Left hindlimb (tissue), 1 donor: ENCODE results near the gene IFNA17.
"Not testable (repeated sequence)": the region's sequence is repeated elsewhere in the genome, so short reads cannot be mapped to it uniquely, and the experiment has no call there.

ENCODE experiments used
- DNase-seq: peaks from one replicate; pipeline ENCODE4 v3.0.0-alpha.2; 2018

The IFNA17 gene

DNA sequence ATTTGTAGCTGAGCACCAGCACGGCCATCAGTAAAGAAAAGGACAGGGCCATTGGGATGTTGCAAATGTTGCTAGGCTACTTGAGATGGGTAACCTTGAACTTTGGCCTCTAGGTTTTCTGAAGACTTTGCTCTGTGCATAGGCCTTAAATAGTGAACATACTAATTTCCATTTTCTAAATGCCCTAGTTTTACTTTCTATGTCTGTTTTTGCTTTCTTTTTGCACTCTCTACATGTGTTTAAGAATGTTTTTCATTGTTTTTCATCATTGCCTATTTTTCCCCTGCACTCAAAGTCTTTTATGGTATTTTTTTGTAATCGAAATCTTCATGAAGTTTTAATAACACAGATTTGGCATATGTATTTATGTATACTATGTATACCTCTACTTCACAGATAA lies at the start of gene IFNA17:
IFNA17 (minus strand) TSS at position 101 of the 400 bp plus-strand sequence; CDS start at position 52, 49 bp downstream.
- DNase-seq = no peak

DNA sequence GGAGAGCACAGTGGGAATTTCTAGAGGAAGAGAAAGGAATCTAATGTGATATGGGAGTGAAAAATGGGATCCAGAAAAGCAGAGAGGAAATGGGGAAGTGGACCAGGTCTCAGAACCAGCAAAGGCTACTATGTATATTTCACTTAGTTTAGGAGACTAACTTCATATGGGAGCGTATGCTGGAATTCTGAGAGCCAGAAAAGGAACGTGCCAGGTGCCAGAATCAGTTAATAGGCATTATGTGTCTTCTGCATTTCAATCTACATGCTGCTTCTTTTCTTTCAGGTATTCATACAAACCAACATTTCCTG lies 40.3 kb upstream of the IFNA17 start:
- DNase-seq = no peak

- DNase-seq = peak; percentile 40
Measured at GRCh38 chr9:21267485-21268346, 39.7 kb upstream of the IFNA17 start.

DNA sequence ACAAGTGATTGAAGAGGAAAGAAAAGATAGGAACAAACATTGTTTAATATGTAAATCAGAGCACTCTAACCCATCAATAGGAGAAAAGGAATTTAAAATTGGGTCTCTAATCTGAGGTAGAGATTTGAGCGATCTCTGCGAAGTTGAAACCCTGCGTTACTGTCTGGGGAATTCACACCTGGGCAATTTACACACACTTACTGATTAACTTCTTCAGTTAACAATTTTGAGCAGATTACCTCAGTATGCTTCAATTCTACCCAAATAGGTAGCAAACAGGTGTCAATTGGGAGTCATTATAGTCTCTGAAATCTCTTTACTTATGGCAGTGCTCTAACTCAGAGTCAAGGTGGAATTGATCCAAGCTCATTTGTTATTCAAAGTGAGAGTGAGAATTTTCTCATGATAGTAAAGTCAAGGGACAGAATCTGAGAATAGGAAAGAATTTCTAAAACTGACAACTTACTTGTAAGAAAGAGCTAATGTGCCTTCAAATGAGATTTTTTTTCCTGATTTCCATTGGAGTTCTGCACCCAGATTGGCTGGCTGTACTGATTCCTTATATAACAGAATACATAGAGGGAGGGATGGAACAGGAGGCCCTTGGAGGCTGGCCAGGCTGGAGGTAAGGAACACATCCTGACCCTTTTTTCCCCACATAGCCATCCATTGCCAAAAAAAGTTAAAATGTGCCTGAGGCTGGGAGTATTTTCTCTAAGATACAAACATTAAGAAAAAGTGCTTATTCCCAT lies 38.9 kb upstream of the IFNA17 start:
- peak; percentile 29 for DNase-seq

GRCh38 chr9:21265421-21266189 lies 37.6 kb upstream of the IFNA17 start:
- DNase-seq = no peak

DNA sequence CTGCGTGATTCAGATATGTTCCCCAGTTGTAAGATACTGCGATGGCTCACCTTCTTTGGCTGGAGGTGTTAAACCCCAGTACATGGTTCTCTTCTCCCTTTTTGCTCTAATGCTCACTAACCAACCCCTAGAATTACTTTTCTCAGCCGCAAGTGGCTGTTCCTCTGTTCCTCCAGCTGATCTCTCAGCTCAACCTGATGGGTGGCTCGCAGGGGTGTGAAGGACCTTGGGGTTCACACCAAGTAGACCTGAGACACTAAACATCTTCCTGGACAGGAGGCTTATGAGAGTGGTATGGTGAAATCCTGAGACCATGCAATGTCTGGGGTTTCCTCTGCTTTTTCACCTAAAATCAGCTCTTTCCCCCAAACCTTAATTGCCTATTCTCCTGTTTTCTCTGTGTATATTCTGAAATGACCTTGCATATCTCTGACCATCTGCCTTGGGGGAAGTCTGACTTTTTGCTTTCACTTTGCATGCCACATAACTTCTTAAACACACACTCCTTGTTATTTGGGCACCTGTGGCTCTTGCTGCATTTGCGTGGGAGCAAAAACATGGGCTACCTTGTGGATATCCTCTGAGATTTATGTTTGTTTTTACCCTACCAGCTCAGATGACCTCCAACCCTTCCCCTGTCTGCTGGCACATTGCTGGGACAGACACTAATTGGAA lies 27.7 kb upstream of the IFNA17 start:
- DNase-seq = no peak

DNA sequence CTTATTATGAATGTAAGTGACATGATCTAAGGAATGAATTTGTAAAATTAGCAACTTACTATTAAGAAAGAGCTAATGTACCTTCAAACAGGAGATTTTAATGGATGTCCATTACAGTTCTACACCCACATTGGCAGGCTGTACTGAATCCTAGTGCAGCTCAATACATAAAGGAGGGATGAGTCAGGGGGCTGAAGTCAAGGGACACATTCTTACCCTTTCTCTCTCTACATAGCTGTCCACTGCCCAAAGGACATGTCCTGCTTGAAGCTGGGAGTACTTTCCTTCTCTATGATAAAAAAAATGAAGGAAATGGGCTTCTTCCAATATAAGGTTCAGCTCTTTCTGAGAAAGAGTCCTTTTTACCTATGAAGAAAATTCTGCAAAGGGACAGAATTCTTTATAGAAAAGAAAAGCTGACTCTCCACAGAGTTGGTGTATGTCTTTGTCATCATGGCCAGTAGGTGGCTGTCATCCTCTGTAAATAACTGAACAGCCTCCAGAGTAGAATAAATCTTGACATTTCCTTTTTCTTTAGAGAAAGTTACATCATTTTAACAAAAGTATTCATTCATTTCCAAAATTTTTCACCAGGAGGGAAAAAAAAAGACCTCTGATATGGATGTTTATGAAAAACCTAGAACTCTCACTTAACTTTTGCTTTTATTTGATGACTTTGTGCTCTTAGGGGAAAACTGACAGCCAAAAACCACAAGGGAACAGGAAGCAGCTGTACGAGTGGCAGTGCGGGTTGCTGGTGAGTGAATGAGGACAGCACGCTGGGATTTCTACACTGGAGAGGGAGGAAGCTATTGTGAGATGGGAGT lies 24.9 kb upstream of the IFNA17 start:
- DNase-seq = no peak

DNA sequence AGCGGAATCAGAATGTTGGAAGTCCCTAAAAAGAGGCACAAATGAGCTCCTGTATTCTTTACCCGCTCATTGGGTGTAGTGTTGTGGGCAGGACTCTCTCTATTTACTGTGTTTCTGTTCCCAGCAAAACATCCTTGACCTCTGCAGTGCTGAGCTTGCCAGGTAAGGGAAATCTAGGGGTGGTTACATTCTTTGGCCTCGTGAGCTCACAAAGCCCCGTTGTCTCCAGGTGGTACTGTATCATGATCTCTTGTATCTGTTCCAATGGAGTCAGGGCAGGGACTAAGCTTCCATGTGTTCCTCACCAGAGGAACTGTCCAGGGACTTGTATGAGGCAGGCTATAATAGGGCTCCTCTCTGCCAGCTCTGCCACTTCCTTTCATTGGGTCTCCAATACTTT lies 23.6 kb upstream of the IFNA17 start:
- DNase-seq = no peak

DNA sequence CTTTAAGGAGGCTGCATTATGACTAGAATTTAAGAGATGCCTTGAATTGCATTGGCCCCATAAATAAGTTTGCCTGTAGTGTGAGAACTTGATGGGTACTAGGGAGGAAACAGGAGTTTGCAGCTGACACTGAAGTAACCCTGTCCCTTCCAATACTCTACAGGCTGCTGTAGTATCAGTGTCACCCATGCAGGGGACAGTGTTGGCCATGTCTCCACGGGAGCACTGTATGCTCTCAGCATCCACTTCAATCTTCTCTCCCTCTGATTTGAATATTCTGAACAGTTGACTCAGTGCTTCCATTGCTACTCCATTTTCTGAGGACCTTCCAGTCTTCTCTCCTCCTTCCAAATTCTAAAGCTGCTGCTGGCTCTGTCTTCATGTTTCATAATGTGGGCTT lies 23.2 kb upstream of the IFNA17 start:
- DNase-seq = no peak

DNA sequence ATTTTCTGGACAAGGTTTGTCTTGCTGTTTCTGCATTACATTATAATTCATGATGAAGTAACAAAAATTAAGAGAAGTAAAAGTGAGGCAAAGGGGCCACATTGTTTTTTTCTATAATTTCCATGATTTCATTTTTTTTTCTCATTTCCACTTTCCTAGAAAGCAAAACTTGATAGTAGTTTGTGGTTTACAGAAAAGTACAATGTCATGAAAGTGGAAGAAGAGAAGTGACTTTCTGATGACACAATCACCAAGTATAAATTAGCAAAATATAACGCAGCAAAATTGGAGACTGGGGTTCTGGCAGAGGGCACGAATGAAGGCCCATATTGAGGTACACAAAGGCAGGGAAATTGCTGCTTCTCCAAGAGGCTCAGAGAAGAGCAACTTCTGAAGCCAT lies 16.8 kb upstream of the IFNA17 start:
- no peak for DNase-seq

- DNase-seq = no peak
Measured at GRCh38 chr9:21239911-21240310, 11.9 kb upstream of the IFNA17 start, which contains the start of gene IFNA14. TSS of gene IFNA14 (minus strand) at chr9:21240005. CDS start at chr9:21239935, 70 bp downstream.

GRCh38 chr9:21236360-21236714 lies 8.3 kb upstream of the IFNA17 start:
- DNase-seq = not testable (repeated sequence)

DNA sequence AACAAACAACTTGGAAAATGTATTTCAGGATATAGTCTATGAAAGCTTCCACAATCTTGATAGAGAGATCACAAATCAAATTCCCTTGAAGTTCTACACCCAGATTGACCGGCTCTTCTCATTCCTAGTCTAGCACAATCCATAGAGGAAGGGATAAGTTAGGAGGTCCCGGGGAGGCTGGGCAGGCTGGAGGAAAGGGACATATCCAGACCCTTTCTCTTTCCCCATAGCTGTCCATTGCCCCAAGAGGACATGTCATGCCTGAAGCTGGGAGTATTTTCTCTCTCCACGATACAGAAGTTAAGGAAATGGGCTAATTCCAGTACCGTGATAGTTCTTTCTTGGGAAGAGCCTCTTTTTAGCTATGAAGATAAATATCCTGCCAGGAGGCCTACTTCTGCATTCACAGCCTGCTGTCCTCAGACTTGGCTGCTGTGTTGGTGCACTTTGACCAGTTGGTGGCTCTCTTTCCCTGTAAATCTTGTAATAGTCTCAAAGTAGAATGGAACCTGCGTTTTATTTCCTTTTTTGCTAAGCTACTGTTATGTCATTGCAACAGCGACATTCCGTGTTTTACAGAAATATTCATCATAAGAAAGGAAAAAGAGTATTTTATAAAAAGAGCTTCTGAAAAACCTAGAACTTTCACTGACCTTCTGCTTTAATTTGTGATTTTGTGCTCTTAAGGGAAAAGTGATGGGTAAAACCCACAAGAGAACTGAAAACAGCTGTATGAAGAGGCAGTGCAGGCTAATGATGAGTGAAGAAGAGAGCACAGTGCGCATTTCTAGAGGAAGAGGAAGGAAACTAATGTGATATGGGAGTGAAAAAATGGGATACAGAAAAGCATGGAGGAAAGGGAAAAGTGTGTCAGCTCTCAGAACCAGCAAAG lies 7.7 kb upstream of the IFNA17 start:
- DNase-seq = not testable (repeated sequence)

GRCh38 chr9:21234153-21234687 lies 6.2 kb upstream of the IFNA17 start:
- DNase-seq = no peak

- no peak for DNase-seq
Measured at GRCh38 chr9:21233258-21233657, 5.2 kb upstream of the IFNA17 start.

DNA sequence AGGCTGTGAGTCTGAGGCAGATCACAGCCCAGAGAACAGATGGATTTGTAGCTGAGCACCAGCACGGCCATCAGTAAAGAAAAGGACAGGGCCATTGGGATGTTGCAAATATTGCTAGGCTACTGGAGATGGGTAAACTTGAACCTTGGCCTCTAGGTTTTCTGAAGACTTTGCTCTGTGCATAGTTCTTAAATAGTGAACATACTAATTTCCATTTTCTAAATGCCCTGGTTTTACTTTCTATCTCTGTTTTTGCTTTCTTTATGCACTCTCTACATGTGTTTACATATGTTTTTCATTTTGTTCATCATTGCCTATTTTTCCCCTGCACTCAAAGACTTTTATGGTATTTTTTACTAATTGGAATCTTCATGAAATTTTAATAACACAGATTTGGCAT lies 10.8 kb downstream of the IFNA17 start, which contains the start of gene IFNA16:
IFNA16 (minus strand) TSS at position 101 of the 400 bp plus-strand sequence; CDS start at position 95, 6 bp downstream.
- not testable (repeated sequence) for DNase-seq

DNA sequence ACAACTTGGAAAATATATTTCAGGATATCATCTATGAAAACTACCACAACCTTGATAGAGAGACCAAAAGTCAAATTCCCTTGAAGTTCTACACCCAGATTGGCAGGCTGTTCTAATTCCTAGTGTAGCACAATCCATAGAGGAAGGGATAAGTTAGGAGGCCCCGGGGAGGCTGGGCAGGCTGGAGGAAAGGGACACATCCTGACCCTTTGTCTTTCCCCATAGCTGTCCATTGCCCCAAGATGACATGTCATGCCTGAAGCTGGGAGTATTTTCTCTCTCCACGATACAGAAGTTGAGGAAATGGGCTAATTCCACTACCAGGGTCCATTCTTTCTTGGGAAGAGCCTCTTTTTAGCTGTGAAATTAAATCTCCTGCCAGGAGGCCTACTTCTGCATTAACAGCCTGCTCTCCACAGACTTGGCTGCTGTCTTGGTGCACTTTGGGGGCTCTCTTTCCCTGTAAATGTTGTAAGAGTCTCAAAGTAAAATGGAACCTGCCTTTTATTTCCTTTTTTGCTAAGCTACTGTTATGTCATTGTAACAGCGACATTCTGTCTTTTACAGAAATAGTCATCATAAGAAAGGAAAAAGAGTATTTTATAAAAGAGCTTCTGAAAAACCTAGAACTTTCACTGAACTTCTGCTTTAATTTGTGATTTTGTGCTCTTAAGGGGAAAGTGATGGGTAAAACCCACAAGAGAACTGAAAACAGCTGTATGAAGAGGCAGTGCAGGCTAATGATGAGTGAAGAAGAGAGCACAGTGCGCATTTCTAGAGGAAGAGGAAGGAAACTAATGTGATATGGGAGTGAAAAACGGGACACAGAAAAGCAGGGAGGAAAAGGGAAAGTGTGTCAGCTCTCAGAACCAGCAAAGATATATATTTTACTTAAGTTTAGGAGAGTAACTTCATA lies 14.4 kb downstream of the IFNA17 start:
- not testable (repeated sequence) for DNase-seq

- DNase-seq = not testable (repeated sequence)
Measured at GRCh38 chr9:21212160-21212559, 15.9 kb downstream of the IFNA17 start.

- DNase-seq = not testable (repeated sequence)
Measured at GRCh38 chr9:21210782-21211181, 17.2 kb downstream of the IFNA17 start.
